Neural cell (in vitro differentiated cells): ENCODE results near the gene INPP5A. TPM values are rescaled to one million over a fixed set of nuclear protein-coding genes. Genes with fewer than 3 reads are reported as not detected.
"Not testable (repeated sequence)": the region's sequence is repeated elsewhere in the genome, so short reads cannot be mapped to it uniquely, and the experiment has no call there.

Source experiments
- H2AFZ ChIP-seq: fragments of 200-600, 300-800 bp; sonication (generic), shearing (Covaris generic); 2 replicates; pipeline ENCODE4 v1.6.0; 2014; ENCODE audit warnings: low read depth, mild to moderate bottlenecking, antibody characterized with exemption, low read length, moderate library complexity
- H3F3A ChIP-seq: fragments of 200-600 bp; shearing (Covaris generic); 2 replicates; pipeline ENCODE4 v1.6.1; 2016; ENCODE audit warnings: mild to moderate bottlenecking, moderate library complexity, mixed read lengths, antibody characterized with exemption, low read length; ENCODE audit not compliant: insufficient read depth, poor library complexity, severe bottlenecking
- H3K27ac ChIP-seq: fragments of 200-600, 300-800 bp; sonication (generic), shearing (Covaris generic); 2 replicates; pipeline ENCODE4 v1.5.1; 2014; ENCODE audit warnings: mild to moderate bottlenecking, low read length, moderate library complexity
- H3K27me3 ChIP-seq: fragments of 300-800, 200-600 bp; sonication (generic), shearing (Covaris generic); 2 replicates; pipeline ENCODE4 v1.6.0; 2014; ENCODE audit warnings: mild to moderate bottlenecking, low read depth, low read length, moderate library complexity; ENCODE audit not compliant: insufficient read depth
- H3K36me3 ChIP-seq: fragments of 300-800, 200-600 bp; sonication (generic), shearing (Covaris generic); 2 replicates; pipeline ENCODE4 v1.5.1; 2014; ENCODE audit warnings: mild to moderate bottlenecking, antibody characterized with exemption, low read length, moderate library complexity; ENCODE audit not compliant: insufficient read depth
- H3K4me2 ChIP-seq: fragments of 300-800, 200-600 bp; sonication (generic), shearing (Covaris generic); 2 replicates; pipeline ENCODE4 v1.6.0; 2014; ENCODE audit warnings: mild to moderate bottlenecking, low read length
- H3K4me3 ChIP-seq: fragments of 300-800, 200-600 bp; sonication (generic), shearing (Covaris generic); 2 replicates; pipeline ENCODE4 v1.5.1; 2014; ENCODE audit warnings: mild to moderate bottlenecking, low read length, moderate library complexity
- H3K79me2 ChIP-seq: fragments of 200-600 bp; shearing (Covaris generic); replicated peaks from 2 replicates; pipeline ENCODE4 v1.6.0; 2014; ENCODE audit warnings: mild to moderate bottlenecking, low read length, moderate library complexity; ENCODE audit not compliant: insufficient read depth
- H3K9ac ChIP-seq: fragments of 300-800, 200-600 bp; sonication (generic), shearing (Covaris generic); 2 replicates; pipeline ENCODE4 v1.6.1; 2016; ENCODE audit warnings: mild to moderate bottlenecking, low read length, mixed read lengths
- H3K9me2 ChIP-seq: fragments of 200-600 bp; shearing (Covaris generic); 2 replicates; pipeline ENCODE4 v1.6.1; 2016; ENCODE audit warnings: mild to moderate bottlenecking, low read length, mixed read lengths; ENCODE audit not compliant: insufficient read depth
- H3K9me3 ChIP-seq: fragments of 200-600, 300-800 bp; sonication (generic), shearing (Covaris generic); 2 replicates; pipeline ENCODE4 v1.6.1; 2016; ENCODE audit warnings: mild to moderate bottlenecking, mixed run types, low read length, moderate library complexity, mixed read lengths
- H4K20me1 ChIP-seq: fragments of 200-600 bp; shearing (Covaris generic); 2 replicates; pipeline ENCODE4 v1.6.1; 2016; ENCODE audit warnings: mild to moderate bottlenecking, mixed run types; ENCODE audit not compliant: insufficient read depth
- CTCF ChIP-seq: fragments of 450-650 bp; IDR thresholded peaks from 2 replicates; pipeline ENCODE4 v1.5.1; 2014; ENCODE audit warnings: antibody characterized with exemption, mild to moderate bottlenecking, moderate library complexity; ENCODE audit not compliant: poor library complexity, severe bottlenecking
- EP300 ChIP-seq: fragments of 450-650 bp; conservative IDR thresholded peaks from 2 replicates; pipeline ENCODE4 v1.6.1; 2014; ENCODE audit warnings: antibody characterized with exemption, mild to moderate bottlenecking, moderate library complexity; ENCODE audit not compliant: poor library complexity, severe bottlenecking
- EZH2 ChIP-seq: fragments of 200-600, 300-800 bp; shearing (Covaris generic), sonication (generic); IDR thresholded peaks from 2 replicates; pipeline ENCODE4 v1.6.1; 2014; ENCODE audit warnings: antibody characterized with exemption, low read length, borderline replicate concordance, mild to moderate bottlenecking; ENCODE audit not compliant: insufficient read depth, poor library complexity, severe bottlenecking
- MXI1 ChIP-seq: fragments of 450-650 bp; conservative IDR thresholded peaks from 2 replicates; pipeline ENCODE4 v1.6.1; 2014; ENCODE audit warnings: antibody characterized with exemption, mild to moderate bottlenecking; ENCODE audit not compliant: poor library complexity, severe bottlenecking
- POLR2AphosphoS5 ChIP-seq: IDR thresholded peaks from 2 replicates; pipeline ENCODE4 v1.6.1; 2012
- RAD21 ChIP-seq: fragments of 450-650 bp; conservative IDR thresholded peaks from 2 replicates; pipeline ENCODE4 v1.6.1; 2014; ENCODE audit warnings: antibody characterized with exemption, mild to moderate bottlenecking, moderate library complexity
- REST ChIP-seq: IDR thresholded peaks from 2 replicates; pipeline ENCODE4 v1.6.1; 2012; ENCODE audit warnings: borderline replicate concordance
- SMC3 ChIP-seq: fragments of 450-650 bp; conservative IDR thresholded peaks from 2 replicates; pipeline ENCODE4 v1.6.1; 2014; ENCODE audit warnings: antibody characterized with exemption, mild to moderate bottlenecking, moderate library complexity; ENCODE audit not compliant: poor library complexity
- TAF1 ChIP-seq: IDR thresholded peaks from 2 replicates; pipeline ENCODE4 v1.6.1; 2012; ENCODE audit warnings: low read depth
- polyA plus RNA-seq: library from polyadenylated mRNA; depleted of rRNA; stranded (reverse); fragments of >200 nt; gene quantifications from 2 replicates; pipeline ENCODE4 v1.2.3, GENCODE V29; 2014

INPP5A gene
- polyA plus RNA-seq, 1 donor from 2014 or later, result 48.8 TPM

- Histone ChIP-seq H3K9me2 (no peaks in the 10 kb centered on the region), H3K9me3 (no peaks in the 10 kb centered on the region), H3K4me2 (no peak overlapping the region), H2AFZ (no peak overlapping the region), H3K27me3 (no peaks in the 10 kb centered on the region), H3K4me3 (no peak overlapping the region), H4K20me1 (no peaks in the 10 kb centered on the region), H3K27ac (no peak overlapping the region), H3K36me3 (no peaks in the 10 kb centered on the region), H3F3A (no peaks in the 10 kb centered on the region), H3K79me2 (no peaks in the 10 kb centered on the region), H3K9ac (no peak overlapping the region)
- TF ChIP-seq TAF1 (no peak), RAD21 (no peak), EZH2 (no peak), POLR2AphosphoS5 (no peak), REST (no peak), SMC3 (no peak), MXI1 (no peak), CTCF (no peak), EP300 (no peak)
These were observed 142.1 kb downstream of the INPP5A start for GRCh38 chr10:132679640-132680039.

- not testable (repeated sequence) for H3K9me3 ChIP-seq, H3K79me2 ChIP-seq, H2AFZ ChIP-seq, H3K4me2 ChIP-seq, H3K27ac ChIP-seq, H3K9me2 ChIP-seq, H3K9ac ChIP-seq, H3F3A ChIP-seq, H3K4me3 ChIP-seq, H3K27me3 ChIP-seq, H4K20me1 ChIP-seq, H3K36me3 ChIP-seq
These were observed 143.2 kb downstream of the INPP5A start for GRCh38 chr10:132680741-132681140.
